ENCODE measurements around the gene FCRL4.

GRCh38 chr1:157596384-157596783 lies 1.5 kb downstream of the FCRL4 start:
- TF ChIP-seq JUNB (IDR thresholded peaks at IDR 0.05) (peak; percentile 77), POLR2A (IDR thresholded peaks at IDR 0.05; ENCODE audit: low read depth, low read length) (no peak), CTCF (IDR thresholded peaks at IDR 0.05 in 2 of 3, conservative IDR thresholded peaks at IDR 0.05 in 1 of 3; ENCODE audit: control insufficient read depth in 2 of 3, extremely low read depth in 1 of 3, insufficient read depth in 1 of 3, low read depth in 3 of 3, low read length in 3 of 3) (no peak), POLR2AphosphoS5 (IDR thresholded peaks at IDR 0.05; ENCODE audit: low read length) (no peak), MAX (IDR thresholded peaks at IDR 0.05; ENCODE audit: low read depth, low read length) (0 out of 2 replicates have a peak, but pooled peaks have one; percentile 9), CBX3 (IDR thresholded peaks at IDR 0.05; ENCODE audit: borderline replicate concordance, low read depth) (no peak), BHLHE40 (IDR thresholded peaks at IDR 0.05; ENCODE audit: borderline replicate concordance in 1 of 2, low read depth in 2 of 2, low read length in 1 of 2) (peak in 1 of 2 experiments; percentile 38; a peak in 1 of 4 replicates)
